HAP-1 (cell line): ENCODE data around the gene ILF3.

Experiments
- DNase-seq, 2 experiments: peaks; one replicate each; pipeline ENCODE4 v3.0.0-alpha.2; 2016 to 2020; ENCODE audit warnings: low spot score in 2 of 2
- H3K27me3 ChIP-seq: fragments of 250-450 bp; sonication (Bioruptor Pico); 2 replicates; pipeline ENCODE4 v1.5.1; 2020; ENCODE audit warnings: low read depth, mild to moderate bottlenecking, moderate library complexity
- H3K36me3 ChIP-seq: fragments of 250-450 bp; sonication (Bioruptor Pico); replicated peaks from 2 replicates; pipeline ENCODE4 v1.5.1; 2020; ENCODE audit warnings: mild to moderate bottlenecking
- H3K4me1 ChIP-seq: fragments of 250-450 bp; sonication (Bioruptor Pico); 2 replicates; pipeline ENCODE4 v1.5.1; 2020; ENCODE audit warnings: mild to moderate bottlenecking
- H3K4me3 ChIP-seq: fragments of 250-450 bp; sonication (Bioruptor Pico); 2 replicates; pipeline ENCODE4 v1.5.1; 2020; ENCODE audit warnings: mild to moderate bottlenecking, moderate library complexity
- H3K9me3 ChIP-seq: fragments of 250-450 bp; sonication (Bioruptor Pico); 2 replicates; pipeline ENCODE4 v1.5.1; 2020; ENCODE audit warnings: mild to moderate bottlenecking, moderate library complexity
- in situ Hi-C: fragments of 300-500 bp; cut with MboI; formaldehyde crosslinking; loops from 3 replicates; pipeline ENCODE4 v1.14.3; 2020; ENCODE audit warnings: low sequenced_read_pairs, inconsistent platforms, mixed read lengths

Gene ILF3

DNA sequence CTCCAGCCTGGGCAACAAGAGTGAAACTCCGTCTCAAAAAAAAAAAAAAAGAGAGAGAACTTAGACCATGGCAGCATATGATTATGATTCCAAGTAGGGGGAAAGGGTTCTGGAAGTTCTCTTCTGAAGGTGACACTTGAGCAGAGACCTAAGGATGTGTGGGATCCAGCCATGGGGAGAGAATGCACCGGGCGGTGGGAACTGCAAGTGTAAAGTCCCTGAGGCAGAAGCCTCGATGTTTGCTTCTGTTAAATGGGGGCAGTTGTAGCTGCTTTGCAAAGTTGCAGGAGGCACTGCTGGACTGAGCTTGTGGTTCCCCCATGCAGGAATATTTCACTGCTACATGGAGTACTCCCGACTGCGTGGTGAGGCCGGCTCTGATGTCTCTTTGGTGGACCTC is 19.7 kb upstream of the ILF3 start:
- Histone ChIP-seq H3K4me1 (no peaks in the 10 kb centered on the region), H3K9me3 (no peaks in the 10 kb centered on the region), H3K36me3 (peaks cover 6% of the 10 kb centered on the region), H3K27me3 (no peaks in the 10 kb centered on the region), H3K4me3 (no peak overlapping the region)
- no peak for DNase-seq
- in situ Hi-C loops = no loop called here

DNA sequence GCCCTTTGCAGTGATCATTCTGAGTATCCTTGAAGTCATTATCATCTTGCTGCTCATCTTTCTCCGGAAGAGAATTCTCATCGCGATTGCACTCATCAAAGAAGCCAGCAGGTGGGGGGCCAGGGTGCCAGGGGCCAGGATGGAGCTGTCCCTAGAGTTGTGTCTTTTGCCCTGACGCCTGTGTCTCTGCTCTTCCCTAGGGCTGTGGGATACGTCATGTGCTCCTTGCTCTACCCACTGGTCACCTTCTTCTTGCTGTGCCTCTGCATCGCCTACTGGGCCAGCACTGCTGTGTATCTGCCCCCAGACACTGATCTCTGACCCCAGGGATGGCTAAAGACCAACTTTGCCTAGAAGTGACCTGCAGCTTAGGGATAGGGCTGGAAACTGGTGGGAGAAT is 19.2 kb upstream of the ILF3 start:
- H3K36me3 ChIP-seq = peaks cover 6% of the 10 kb centered on the region
- in situ Hi-C loops = no loop called here
- no peak overlapping the region for H3K4me3 ChIP-seq
- H3K27me3 ChIP-seq = no peaks in the 10 kb centered on the region
- no peaks in the 10 kb centered on the region for H3K9me3 ChIP-seq
- no peak for DNase-seq
- no peaks in the 10 kb centered on the region for H3K4me1 ChIP-seq

DNA sequence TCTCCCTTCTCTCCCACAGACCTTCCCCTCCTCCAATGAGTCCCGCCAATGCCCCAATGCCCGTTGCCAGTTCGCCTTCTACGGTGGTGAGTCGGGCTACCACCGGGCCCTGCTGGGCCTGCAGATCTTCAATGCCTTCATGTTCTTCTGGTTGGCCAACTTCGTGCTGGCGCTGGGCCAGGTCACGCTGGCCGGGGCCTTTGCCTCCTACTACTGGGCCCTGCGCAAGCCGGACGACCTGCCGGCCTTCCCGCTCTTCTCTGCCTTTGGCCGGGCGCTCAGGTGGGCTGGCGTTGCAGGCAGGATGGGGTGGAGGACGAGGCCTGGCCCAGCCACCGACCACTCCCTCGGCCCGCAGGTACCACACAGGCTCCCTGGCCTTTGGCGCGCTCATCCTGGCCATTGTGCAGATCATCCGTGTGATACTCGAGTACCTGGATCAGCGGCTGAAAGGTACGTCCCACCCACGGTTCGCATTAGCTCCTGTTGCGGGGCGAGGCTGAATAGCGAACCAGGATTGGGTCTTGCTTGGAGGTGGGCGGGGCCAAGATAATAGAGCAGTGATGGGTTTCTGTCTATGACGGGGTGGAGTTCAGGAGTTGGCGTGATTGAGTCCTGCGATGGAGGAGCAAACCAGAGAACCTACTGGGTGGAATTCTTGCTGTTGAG is 17.7 kb upstream of the ILF3 start:
- H3K9me3 ChIP-seq = no peaks in the 10 kb centered on the region
- no peak overlapping the region for H3K4me3 ChIP-seq
- peaks cover 6% of the 10 kb centered on the region for H3K36me3 ChIP-seq
- DNase-seq = no peak
- no peaks in the 10 kb centered on the region for H3K4me1 ChIP-seq
- no peaks in the 10 kb centered on the region for H3K27me3 ChIP-seq
- in situ Hi-C loops = no loop called here

DNA sequence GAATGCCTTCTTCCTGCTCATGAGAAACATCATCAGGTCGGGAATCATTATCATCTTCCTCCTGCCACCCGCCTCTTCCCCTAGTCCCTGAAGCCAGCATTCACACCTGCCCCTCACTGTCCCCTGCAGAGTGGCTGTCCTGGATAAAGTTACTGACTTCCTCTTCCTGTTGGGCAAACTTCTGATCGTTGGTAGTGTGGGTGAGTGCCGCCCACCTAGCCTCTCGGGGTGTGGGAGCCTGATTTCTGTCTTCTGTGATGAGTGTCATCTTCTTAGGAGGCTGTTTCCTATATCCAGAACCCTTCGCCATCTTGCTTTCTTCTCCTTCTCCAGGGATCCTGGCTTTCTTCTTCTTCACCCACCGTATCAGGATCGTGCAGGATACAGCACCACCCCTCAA is 16.3 kb upstream of the ILF3 start:
- in situ Hi-C loops = no loop called here
- Histone ChIP-seq H3K9me3 (no peaks in the 10 kb centered on the region), H3K36me3 (peaks cover 6% of the 10 kb centered on the region; the same call in 1 of the 2 replicates), H3K27me3 (no peaks in the 10 kb centered on the region), H3K4me3 (no peak overlapping the region), H3K4me1 (no peaks in the 10 kb centered on the region)
- no peak for DNase-seq

DNA sequence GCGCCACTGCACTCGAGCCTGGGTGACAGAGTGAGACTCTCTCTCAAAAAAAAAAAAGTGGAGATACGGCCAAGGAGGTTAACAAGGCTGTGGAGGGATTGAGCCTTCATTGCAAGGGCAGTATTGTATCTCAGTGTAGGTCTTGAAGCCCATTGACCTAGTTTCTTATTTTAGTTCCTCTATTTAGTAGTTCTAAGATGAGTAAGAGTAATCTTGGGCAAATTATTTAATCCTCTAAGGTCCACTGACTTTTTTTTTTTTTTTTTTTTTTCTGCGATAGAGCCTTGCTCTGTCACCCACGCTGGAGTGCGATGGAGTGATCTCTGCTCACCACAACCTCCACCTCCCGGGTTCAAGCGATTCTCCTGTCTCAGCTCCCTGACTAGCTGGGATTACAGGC is 14.3 kb upstream of the ILF3 start:
- H3K4me1 ChIP-seq = 0 out of 2 replicates have a peak, but pooled peaks cover 2% of the 10 kb centered on the region
- H3K27me3 ChIP-seq = no peaks in the 10 kb centered on the region
- no peak for DNase-seq
- H3K4me3 ChIP-seq = no peak overlapping the region
- in situ Hi-C loops = loop anchor here (5.0 kb wide), 1 partner anchor 58 kb away; no protein-coding TSS in a partner anchor
- H3K9me3 ChIP-seq = no peaks in the 10 kb centered on the region
- H3K36me3 ChIP-seq = peaks cover 3% of the 10 kb centered on the region; the same call in 1 of the 2 replicates

DNA sequence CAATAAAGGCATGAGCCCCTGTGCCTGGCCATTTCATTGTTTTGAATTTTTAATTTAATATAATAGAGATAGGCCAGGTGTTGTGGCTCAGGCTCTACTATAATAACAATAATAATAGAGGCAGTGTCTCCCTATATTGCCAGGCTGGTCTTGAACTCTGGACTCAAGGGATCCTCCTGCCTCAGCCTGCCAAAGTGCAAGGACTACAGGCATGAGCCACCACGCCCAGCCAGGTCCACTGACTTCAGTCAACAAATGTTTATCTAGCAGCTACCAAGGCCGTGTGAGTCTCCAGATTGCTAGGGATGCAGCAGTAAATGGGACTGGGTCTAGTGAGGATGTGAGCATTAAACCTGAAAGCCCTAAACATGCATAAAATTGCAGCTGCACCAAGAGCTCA is 13.8 kb upstream of the ILF3 start:
- Histone ChIP-seq H3K4me1 (0 out of 2 replicates have a peak, but pooled peaks cover 2% of the 10 kb centered on the region), H3K36me3 (peaks cover 3% of the 10 kb centered on the region; the same call in 1 of the 2 replicates)

DNA sequence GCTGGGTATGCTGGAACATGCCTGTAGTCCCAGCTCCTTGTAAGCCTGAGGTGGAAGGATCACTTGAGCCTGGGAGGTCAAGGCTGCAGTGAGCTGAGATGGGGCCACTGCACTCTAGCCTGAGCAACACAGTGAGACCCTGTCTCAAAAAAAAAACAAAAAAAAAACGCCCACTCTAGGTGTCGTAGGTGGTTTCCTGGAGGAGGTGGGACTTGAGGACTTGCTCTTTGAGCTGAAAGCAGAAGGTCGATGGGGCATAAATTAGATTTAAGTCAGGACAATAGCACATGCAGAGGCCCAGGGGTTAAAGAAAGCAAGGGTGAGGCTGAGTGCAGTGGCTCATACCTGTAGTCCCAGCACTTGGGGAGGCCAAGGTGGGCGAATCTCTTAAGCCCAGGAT is 12.9 kb upstream of the ILF3 start:
- H3K4me3 ChIP-seq = no peak overlapping the region
- H3K27me3 ChIP-seq = no peaks in the 10 kb centered on the region
- no peak for DNase-seq
- H3K36me3 ChIP-seq = peaks cover 3% of the 10 kb centered on the region; the same call in 1 of the 2 replicates
- H3K4me1 ChIP-seq = 0 out of 2 replicates have a peak, but pooled peaks cover 2% of the 10 kb centered on the region
- H3K9me3 ChIP-seq = no peaks in the 10 kb centered on the region
- in situ Hi-C loops = loop anchor here (5.0 kb wide), 1 partner anchor 59 kb away; no protein-coding TSS in a partner anchor

More for the DNA sequence above, 13.8 kb upstream of the ILF3 start:
- no peaks in the 10 kb centered on the region for H3K27me3 ChIP-seq
- in situ Hi-C loops = loop anchor here (5.0 kb wide), 1 partner anchor 58 kb away; no protein-coding TSS in a partner anchor
- no peak overlapping the region for H3K4me3 ChIP-seq
- H3K9me3 ChIP-seq = no peaks in the 10 kb centered on the region
- no peak for DNase-seq

DNA sequence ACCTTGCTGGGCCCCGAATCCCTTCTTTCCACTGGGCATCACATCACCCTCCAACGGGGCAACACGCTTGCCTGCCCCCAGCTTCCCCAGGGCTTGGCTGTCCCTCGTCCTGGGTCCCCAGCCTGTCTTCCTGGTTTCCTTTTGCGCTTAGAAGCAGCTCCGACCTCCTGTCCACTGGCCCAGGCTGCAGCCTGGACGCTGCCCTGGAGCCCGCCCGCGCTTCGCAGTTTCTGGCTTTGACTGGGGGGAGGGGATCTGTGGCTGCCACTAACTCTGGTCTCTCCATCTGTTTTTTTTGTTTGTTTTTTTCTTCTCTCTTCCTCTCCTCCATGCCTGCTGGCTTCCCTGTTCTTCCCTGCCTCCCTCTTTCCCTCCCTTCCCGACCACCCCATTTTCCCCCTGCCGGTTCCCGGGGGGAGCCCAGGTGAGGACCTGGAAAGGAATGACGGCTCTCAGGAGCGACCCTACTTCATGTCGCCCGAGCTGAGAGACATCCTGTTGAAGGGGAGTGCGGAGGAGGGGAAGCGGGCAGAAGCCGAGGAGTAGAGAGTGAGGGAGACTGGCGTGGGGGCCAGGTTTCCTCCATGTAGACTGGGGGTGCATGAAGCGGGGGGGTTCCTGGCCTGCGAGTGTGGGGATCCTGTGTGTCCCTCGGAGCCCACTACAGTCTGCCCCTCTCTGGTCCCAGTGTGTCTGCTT is 11.5 kb upstream of the ILF3 start:
- in situ Hi-C loops = loop anchor here (5.0 kb wide), 1 partner anchor 60 kb away; no protein-coding TSS in a partner anchor
- no peak for DNase-seq
- H3K4me3 ChIP-seq = no peak overlapping the region
- H3K27me3 ChIP-seq = no peaks in the 10 kb centered on the region
- 0 out of 2 replicates have a peak, but pooled peaks cover 2% of the 10 kb centered on the region for H3K4me1 ChIP-seq
- 0 out of 2 replicates have a peak, but pooled peaks cover 2% of the 10 kb centered on the region for H3K36me3 ChIP-seq
- no peaks in the 10 kb centered on the region for H3K9me3 ChIP-seq

DNA sequence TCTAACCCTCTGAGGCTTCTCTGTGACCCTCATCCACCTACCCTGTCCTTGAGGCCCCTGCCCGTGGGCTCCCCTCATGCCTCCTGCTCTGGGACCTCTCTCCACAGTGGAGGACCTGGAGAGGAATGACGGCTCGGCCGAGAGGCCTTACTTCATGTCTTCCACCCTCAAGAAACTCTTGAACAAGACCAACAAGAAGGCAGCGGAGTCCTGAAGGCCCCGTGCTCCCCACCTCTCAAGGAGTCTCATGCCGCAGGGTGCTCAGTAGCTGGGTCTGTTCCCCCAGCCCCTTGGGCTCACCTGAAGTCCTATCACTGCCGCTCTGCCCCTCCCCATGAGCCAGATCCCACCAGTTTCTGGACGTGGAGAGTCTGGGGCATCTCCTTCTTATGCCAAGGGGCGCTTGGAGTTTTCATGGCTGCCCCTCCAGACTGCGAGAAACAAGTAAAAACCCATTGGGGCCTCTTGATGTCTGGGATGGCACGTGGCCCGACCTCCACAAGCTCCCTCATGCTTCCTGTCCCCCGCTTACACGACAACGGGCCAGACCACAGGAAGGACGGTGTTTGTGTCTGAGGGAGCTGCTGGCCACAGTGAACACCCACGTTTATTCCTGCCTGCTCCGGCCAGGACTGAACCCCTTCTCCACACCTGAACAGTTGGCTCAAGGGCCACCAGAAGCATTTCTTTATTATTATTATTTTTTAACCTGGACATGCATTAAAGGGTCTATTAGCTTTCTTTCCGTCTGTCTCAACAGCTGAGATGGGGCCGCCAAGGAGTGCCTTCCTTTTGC is 10.8 kb upstream of the ILF3 start:
- Histone ChIP-seq H3K4me1 (0 out of 2 replicates have a peak, but pooled peaks cover 2% of the 10 kb centered on the region), H3K4me3 (no peak overlapping the region), H3K9me3 (no peaks in the 10 kb centered on the region), H3K36me3 (no peaks in the 10 kb centered on the region), H3K27me3 (no peaks in the 10 kb centered on the region)
- in situ Hi-C loops = loop anchor here (5.0 kb wide), 1 partner anchor 61 kb away; no protein-coding TSS in a partner anchor
- no peak for DNase-seq

DNA sequence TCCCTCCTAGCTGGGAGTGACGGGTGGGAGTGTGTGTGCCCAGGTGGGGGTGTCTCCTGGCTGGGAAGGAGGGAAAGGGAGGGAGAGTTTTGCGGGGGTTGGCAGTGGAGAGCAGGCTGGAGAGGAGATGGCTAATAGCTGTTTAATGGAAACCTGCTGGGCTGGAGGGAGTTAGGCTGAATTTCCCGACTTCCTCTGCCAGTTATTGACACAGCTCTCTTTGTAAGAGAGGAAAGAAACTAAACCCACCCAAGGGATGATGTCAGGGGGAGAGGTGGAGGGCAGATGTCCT is 10.2 kb upstream of the ILF3 start:
- in situ Hi-C loops = loop anchor here (5.0 kb wide), 1 partner anchor 62 kb away; no protein-coding TSS in a partner anchor
- Histone ChIP-seq H3K36me3 (no peaks in the 10 kb centered on the region), H3K9me3 (no peaks in the 10 kb centered on the region)

DNA sequence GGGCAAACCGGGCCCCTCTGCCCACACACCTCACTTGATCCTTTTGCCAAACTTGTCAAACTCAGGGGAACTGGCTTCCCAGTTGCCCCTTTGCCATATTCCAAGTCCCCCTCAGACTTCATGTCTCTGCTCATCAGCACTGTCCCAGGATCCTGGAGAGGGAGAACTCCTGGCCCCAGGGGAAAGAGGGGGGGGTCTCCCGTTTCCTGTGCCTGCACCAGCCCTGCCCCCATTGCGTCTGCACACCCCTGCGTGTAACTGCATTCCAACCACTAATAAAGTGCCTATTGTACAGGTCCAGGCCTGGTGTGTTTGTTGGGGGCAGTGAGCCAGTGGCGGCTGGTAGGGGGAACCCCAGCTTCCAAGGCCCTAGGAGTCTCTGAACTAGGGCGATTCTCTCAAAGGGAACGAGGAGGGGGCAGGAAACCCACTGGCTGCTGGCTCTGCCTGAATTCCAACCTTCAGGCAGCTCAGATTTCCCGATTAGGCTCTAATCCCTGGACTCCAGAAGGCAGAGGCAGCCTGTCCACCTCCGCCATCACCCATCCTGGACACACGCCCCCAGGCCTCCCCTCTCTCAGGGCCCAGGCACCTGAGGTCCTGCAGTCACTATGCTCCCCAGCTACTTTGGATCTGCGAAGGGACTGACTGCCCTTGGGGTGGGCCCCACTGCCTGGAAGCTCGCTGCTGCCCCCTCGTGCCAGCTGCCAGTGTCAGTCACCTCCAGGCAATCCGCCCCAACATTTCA is 9.7 kb upstream of the ILF3 start:
- Histone ChIP-seq H3K27me3 (no peaks in the 10 kb centered on the region), H3K9me3 (no peaks in the 10 kb centered on the region), H3K4me1 (0 out of 2 replicates have a peak, but pooled peaks cover 2% of the 10 kb centered on the region), H3K4me3 (no peak overlapping the region), H3K36me3 (no peaks in the 10 kb centered on the region)
- peak; percentile 77 to 90 for DNase-seq
- in situ Hi-C loops = loop anchor here (5.0 kb wide), 1 partner anchor 62 kb away; no protein-coding TSS in a partner anchor

More for the DNA sequence above, 10.2 kb upstream of the ILF3 start:
- DNase-seq = no peak
- no peak overlapping the region for H3K4me3 ChIP-seq
- no peaks in the 10 kb centered on the region for H3K27me3 ChIP-seq
- 0 out of 2 replicates have a peak, but pooled peaks cover 2% of the 10 kb centered on the region for H3K4me1 ChIP-seq

DNA sequence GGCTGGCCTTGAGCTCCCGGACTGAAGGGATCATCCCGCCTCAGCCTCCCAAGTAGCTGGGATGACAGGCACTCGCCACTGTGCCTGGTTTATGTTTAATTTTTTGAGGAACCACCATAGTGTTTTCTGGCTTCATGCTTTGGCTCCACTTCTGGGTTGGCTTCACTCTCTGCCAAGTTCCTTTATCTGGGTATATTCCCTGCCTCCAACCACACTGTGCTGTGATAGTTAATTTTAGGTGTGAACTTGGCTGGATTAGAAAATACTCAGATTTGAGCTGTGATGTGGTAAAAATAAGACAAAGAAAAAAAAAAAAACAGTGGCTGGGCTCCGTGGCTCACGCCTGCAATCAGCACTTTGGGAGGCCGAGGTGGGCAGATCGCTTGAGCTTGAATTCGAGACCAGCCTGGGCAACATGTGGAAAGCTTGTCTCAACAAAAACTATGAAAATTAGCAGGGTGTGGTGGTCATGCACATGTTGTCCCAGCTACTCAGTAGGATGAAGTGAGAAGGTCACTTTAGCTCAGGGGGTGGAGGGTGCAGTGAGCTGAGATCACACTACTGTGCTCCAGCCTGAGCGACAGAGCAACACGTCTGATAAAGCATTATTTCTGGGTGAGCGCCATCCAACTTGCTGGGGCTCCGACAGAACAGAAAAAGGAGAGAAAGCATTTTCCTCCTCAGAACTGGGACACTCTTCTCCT is 7.5 kb upstream of the ILF3 start:
- no peaks in the 10 kb centered on the region for H3K9me3 ChIP-seq
- 0 out of 2 replicates have a peak, but pooled peaks cover 2% of the 10 kb centered on the region for H3K4me1 ChIP-seq
- no peaks in the 10 kb centered on the region; the same call in 1 of the 2 replicates for H3K36me3 ChIP-seq
- H3K4me3 ChIP-seq = no peak overlapping the region
- H3K27me3 ChIP-seq = no peaks in the 10 kb centered on the region
- in situ Hi-C loops = no loop called here
- no peak for DNase-seq
